ENCODE data around the gene VEGFA. TPM values are rescaled to one million over a fixed set of nuclear protein-coding genes. Genes with fewer than 3 reads are reported as not detected.

Gene VEGFA
- total RNA-seq, 6 experiments from 2014 or later = 26.0 to 37.4 (median 28.3) TPM

GRCh38 chr6:43780941-43781928 lies 11.2 kb downstream of the VEGFA start:
- H3K9me3 Mint-ChIP-seq = no peaks in the 10 kb centered on the region
- no peaks in the 10 kb centered on the region for H3K4me1 Mint-ChIP-seq (ENCODE audit: low read depth)
- H3K4me3 Mint-ChIP-seq = no peak overlapping the region
- no peak for TF ChIP-seq CTCF (IDR thresholded peaks at IDR 0.05)
- H3K27me3 Mint-ChIP-seq (ENCODE audit: insufficient read depth) = no peaks in the 10 kb centered on the region; the same call in none of the 2 replicates
- DNase-seq = no peak
- peaks cover 27% of the 10 kb centered on the region for H3K36me3 Mint-ChIP-seq (ENCODE audit: low read depth)
- no peak overlapping the region for H3K27ac Mint-ChIP-seq

- no peak for TF ChIP-seq CTCF (IDR thresholded peaks at IDR 0.05)
- peaks cover 27% of the 10 kb centered on the region for H3K36me3 Mint-ChIP-seq (ENCODE audit: low read depth)
- H3K4me3 Mint-ChIP-seq = no peak overlapping the region
- H3K9me3 Mint-ChIP-seq = no peaks in the 10 kb centered on the region
- H3K27ac Mint-ChIP-seq = no peak overlapping the region
- no peaks in the 10 kb centered on the region; the same call in none of the 2 replicates for H3K27me3 Mint-ChIP-seq (ENCODE audit: insufficient read depth)
- H3K4me1 Mint-ChIP-seq (ENCODE audit: low read depth) = no peaks in the 10 kb centered on the region
- DNase-seq = no peak
Measured at GRCh38 chr6:43781941-43782704, 12.1 kb downstream of the VEGFA start.

- Mint-ChIP-seq H3K9me3 (no peaks in the 10 kb centered on the region), H3K27me3 (ENCODE audit: insufficient read depth) (no peaks in the 10 kb centered on the region; the same call in none of the 2 replicates), H3K4me3 (no peak overlapping the region), H3K27ac (no peak overlapping the region), H3K36me3 (ENCODE audit: low read depth) (peaks cover 27% of the 10 kb centered on the region), H3K4me1 (ENCODE audit: low read depth) (no peaks in the 10 kb centered on the region)
- no peak for TF ChIP-seq CTCF (IDR thresholded peaks at IDR 0.05)
- DNase-seq = no peak
Measured at GRCh38 chr6:43782764-43783513, 12.9 kb downstream of the VEGFA start.

- H3K4me3 Mint-ChIP-seq = no peak overlapping the region
- H3K4me1 Mint-ChIP-seq (ENCODE audit: low read depth) = no peaks in the 10 kb centered on the region
- no peak for TF ChIP-seq CTCF (IDR thresholded peaks at IDR 0.05)
- H3K27ac Mint-ChIP-seq = no peak overlapping the region
- no peaks in the 10 kb centered on the region for H3K9me3 Mint-ChIP-seq
- DNase-seq = no peak
- H3K36me3 Mint-ChIP-seq (ENCODE audit: low read depth) = peaks cover 21% of the 10 kb centered on the region
- H3K27me3 Mint-ChIP-seq (ENCODE audit: insufficient read depth) = no peaks in the 10 kb centered on the region; the same call in none of the 2 replicates
Measured at GRCh38 chr6:43784049-43784855, 14.2 kb downstream of the VEGFA start.
